Measurements from ENCODE around the gene GALNT17.

GALNT17 gene

DNA sequence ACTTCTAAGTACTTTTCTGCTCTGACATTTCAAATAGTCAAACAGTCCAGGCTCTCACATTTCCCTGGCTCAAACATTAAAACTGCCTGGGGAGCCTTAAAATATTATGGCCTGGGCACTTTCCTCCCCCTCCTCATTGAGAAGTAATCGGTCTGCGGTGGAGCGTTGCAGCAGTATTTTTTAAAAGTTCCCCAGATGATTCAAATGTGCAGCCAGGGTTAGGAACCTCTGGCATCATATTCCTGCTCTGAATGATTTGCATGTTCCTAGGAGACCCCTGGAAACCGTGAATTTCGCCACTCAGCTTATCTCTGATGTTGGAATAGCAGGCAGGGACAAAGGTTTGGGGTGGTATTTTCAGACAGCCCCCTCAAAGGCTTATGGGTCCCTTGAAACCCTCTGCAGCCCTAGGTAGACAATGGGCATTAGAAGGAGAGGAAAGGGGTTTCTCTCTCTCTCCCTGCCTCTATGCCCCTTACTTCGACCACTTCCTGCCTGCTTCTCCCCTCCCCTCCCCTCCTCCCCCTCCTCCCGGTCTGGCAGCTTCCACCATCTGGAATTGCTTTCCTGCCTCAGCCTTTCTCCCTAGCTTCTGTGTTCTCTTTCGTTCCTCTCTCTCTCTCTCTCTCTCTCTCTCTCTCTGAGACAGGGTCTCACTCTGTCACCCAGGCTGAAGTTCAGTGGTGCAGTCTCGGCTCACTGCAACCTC lies 622.2 kb downstream of the GALNT17 start:
- DNase-seq, result no peak

DNA sequence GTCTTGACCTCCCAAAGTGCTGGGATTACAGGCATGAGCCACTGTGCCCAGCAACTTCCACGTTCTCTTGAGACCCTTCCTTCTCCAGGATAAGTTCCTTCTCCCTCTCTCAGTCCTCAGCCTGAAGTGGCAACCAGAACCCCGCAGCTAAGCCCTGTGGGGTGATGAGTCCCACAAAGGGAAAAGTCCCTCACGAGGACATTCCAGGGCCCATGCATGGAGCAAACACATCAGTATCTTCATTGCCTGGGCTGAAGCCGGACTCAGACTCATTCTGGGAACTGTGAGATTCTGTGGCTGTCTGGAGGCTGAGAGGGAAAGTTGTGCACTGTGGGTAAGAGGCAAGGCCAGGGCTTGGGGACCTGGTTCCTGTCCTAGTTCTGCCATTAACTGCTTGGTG lies 622.9 kb downstream of the GALNT17 start:
- no peak for DNase-seq

DNA sequence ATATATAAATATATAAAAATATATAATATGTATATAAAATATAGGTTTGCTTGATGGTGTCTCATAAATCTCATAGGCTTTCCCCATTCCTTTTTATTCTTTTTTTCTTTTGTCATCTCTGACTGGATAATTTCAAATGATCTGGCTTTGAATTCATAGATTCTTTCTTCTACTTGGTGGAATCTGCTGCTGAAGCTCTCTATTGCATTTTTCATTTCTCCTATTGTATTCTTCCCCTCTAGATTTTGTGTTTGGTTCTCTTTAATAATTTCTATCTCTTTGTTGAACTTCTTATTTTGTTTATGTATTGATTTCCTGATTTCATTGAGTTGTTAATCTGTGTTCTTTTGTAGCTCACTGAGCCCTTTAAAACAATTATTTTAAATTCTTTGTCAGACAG lies 629.4 kb downstream of the GALNT17 start:
- DNase-seq, result no peak

All from NCI-H524 treated with DMSO at 0.1 percent for 48 hours (cell line).